Esophagus muscularis mucosa (tissue), 4 donors: Measurements from ENCODE around the gene SLC24A3. TPM values are rescaled to one million over a fixed set of nuclear protein-coding genes. Genes with fewer than 3 reads are reported as not detected.

Source experiments
- DNase-seq: peaks from one replicate; pipeline ENCODE4 v3.0.0-alpha.2; 2017; ENCODE audit errors: extremely low spot score
- H3K27ac ChIP-seq, 4 donors: fragments of 200-600 bp; sonication (generic); replicated peaks in 1 of 4; 1 replicate in 3 of 4; 2 replicates in 1 of 4; pipeline ENCODE4 v1.5.1; 2016 to 2019; ENCODE audit warnings: mild to moderate bottlenecking in 1 of 4
- H3K27me3 ChIP-seq, 4 donors: fragments of 200-600 bp; sonication (generic); one replicate each; pipeline versions ENCODE4 v1.5.1 to v1.6.0; 2016 to 2019
- H3K36me3 ChIP-seq, 4 donors: fragments of 200-600 bp; sonication (generic); one replicate each; pipeline ENCODE4 v1.5.1; 2016 to 2019
- H3K4me1 ChIP-seq, 4 donors: fragments of 200-600 bp; sonication (generic); one replicate each; pipeline ENCODE4 v1.5.1; 2016 to 2019
- H3K4me3 ChIP-seq, 4 donors: fragments of 200-600 bp; sonication (generic); 1 replicate in 2 of 4; 2 replicates in 2 of 4; pipeline ENCODE4 v1.5.1; 2016 to 2019; ENCODE audit warnings: mild to moderate bottlenecking in 4 of 4, moderate library complexity in 1 of 4
- H3K9me3 ChIP-seq, 4 donors: fragments of 200-600 bp; sonication (generic); 1 replicate in 3 of 4; 2 replicates in 1 of 4; pipeline ENCODE4 v1.5.1; 2016 to 2019
- EP300 ChIP-seq: sonication (generic); formaldehyde crosslinking; IDR thresholded peaks from one replicate; pipeline ENCODE4 v1.6.1; 2017; ENCODE audit warnings: antibody characterized with exemption
- POLR2A ChIP-seq: fragments of 450-650 bp; IDR thresholded peaks from one replicate; pipeline ENCODE4 v1.6.1; 2017; ENCODE audit warnings: antibody characterized with exemption, moderate library complexity, mild to moderate bottlenecking, low read depth
- POLR2AphosphoS5 ChIP-seq, 2 donors: sonication (generic); formaldehyde crosslinking; IDR thresholded peaks; one replicate each; pipeline ENCODE4 v1.6.1; 2017; ENCODE audit warnings: antibody characterized with exemption in 2 of 2
- WGBS: methylation state at CpG from one replicate; pipeline ENCODE4 v1.1.5; 2018; 5-methylcytosine and 5-hydroxymethylcytosine counted together
- intact Hi-C: fragments of 100-400 bp; cut with DNase I; formaldehyde crosslinking; loops from one replicate; pipeline ENCODE4 v1.15.1; 2023
- total RNA-seq, 4 donors: library from RNA; depleted of rRNA; stranded (reverse); fragments of >200 nt; gene quantifications; one replicate each; pipeline versions ENCODE4 v1.1.0 to v1.2.1, GENCODE V29; 2016
- TF ChIP-seq, protein P1 (sequence below), 3 experiments: fragments of 200-600 bp in 2 of 3; fragments of 450-650 bp in 1 of 3; sonication (generic) in 2 of 3; IDR thresholded peaks; one replicate each; pipeline ENCODE4 v1.5.1; 2017 to 2019; ENCODE audit warnings: antibody characterized with exemption in 3 of 3, mild to moderate bottlenecking in 2 of 3, moderate library complexity in 1 of 3

Gene SLC24A3
- total RNA-seq, 4 donors from 2014 or later, result 4.6 to 11.5 (median 6.6) TPM

- H3K9me3 ChIP-seq, result peaks cover 0 to 6% (median under 1%) of the 10 kb centered on the region in 4 donors
- no peaks in the 10 kb centered on the region for H3K36me3 ChIP-seq
- DNase-seq, result no peak
- no peak for TF ChIP-seq EP300
- peaks cover 0 to 31% (median 15%) of the 10 kb centered on the region in 4 donors for H3K4me1 ChIP-seq
- H3K27me3 ChIP-seq, result no peaks in the 10 kb centered on the region
- no peak overlapping the region for H3K4me3 ChIP-seq
- WGBS, result 75% methylated on average over 1 of the region's 1 CpG
- H3K27ac ChIP-seq, result no peak overlapping the region
- intact Hi-C loops, result no loop called here
These were observed 236.2 kb downstream of the SLC24A3 start for GRCh38 chr20:19448632-19449031.

GRCh38 chr20:19449051-19449450, 236.6 kb downstream of the SLC24A3 start:
- peaks cover 0 to 1% (median 0%) of the 10 kb centered on the region in 4 donors for H3K9me3 ChIP-seq
- WGBS, result 41% methylated on average over 3 of the region's 8 CpGs
- H3K36me3 ChIP-seq, result no peaks in the 10 kb centered on the region
- no peak for TF ChIP-seq EP300
- no peak for TF ChIP-seq POLR2A
- no peak for TF ChIP-seq POLR2AphosphoS5 (IDR thresholded peaks at IDR 0.05)
- TF ChIP-seq, protein P1, sequence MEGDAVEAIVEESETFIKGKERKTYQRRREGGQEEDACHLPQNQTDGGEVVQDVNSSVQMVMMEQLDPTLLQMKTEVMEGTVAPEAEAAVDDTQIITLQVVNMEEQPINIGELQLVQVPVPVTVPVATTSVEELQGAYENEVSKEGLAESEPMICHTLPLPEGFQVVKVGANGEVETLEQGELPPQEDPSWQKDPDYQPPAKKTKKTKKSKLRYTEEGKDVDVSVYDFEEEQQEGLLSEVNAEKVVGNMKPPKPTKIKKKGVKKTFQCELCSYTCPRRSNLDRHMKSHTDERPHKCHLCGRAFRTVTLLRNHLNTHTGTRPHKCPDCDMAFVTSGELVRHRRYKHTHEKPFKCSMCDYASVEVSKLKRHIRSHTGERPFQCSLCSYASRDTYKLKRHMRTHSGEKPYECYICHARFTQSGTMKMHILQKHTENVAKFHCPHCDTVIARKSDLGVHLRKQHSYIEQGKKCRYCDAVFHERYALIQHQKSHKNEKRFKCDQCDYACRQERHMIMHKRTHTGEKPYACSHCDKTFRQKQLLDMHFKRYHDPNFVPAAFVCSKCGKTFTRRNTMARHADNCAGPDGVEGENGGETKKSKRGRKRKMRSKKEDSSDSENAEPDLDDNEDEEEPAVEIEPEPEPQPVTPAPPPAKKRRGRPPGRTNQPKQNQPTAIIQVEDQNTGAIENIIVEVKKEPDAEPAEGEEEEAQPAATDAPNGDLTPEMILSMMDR (IDR thresholded peaks at IDR 0.05), result no peak
- no peak overlapping the region for H3K4me3 ChIP-seq
- intact Hi-C loops, result no loop called here
- peaks cover 0 to 31% (median 15%) of the 10 kb centered on the region in 4 donors for H3K4me1 ChIP-seq
- H3K27ac ChIP-seq, result no peak overlapping the region
- DNase-seq, result no peak
- H3K27me3 ChIP-seq, result no peaks in the 10 kb centered on the region

DNA sequence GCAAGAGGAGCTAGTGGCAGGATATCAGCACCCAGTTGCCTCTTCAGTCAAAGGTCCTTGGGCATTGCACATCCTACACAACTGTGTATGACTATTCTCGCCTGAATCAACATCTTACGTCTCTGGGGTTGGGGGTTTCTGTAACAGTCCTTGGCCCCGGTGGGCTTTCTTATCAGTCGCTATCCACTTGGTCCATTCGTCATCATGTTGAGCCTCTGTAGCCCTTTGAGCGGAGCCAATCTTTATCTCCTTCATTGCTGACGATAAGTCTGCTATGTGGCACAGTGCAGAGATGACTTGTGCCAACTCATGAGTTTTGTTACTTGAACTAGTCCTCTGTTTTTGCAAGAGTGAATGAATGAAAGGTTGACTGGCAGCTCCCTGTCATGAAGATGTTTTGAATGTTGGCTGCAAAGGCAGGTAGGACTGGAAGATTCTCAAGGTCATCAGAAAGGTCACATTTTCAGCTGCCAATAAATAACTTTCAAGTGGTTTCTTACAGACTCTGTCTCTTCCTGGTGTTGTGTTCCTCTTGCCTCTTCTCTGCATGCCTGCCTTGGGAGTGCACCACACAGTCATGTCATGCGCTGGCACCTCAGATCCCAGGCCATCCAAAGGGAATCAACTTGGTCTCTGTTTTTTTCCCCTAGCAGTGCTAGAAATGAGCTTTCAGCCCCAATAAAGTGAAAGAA, 238.9 kb downstream of the SLC24A3 start:
- no peak for TF ChIP-seq EP300
- no peak for TF ChIP-seq POLR2A
- TF ChIP-seq, protein P1 (IDR thresholded peaks at IDR 0.05), result no peak
- no peak for TF ChIP-seq POLR2AphosphoS5 (IDR thresholded peaks at IDR 0.05)
- no peak for DNase-seq
- no peak overlapping the region for H3K4me3 ChIP-seq
- 78% methylated on average over 8 of the region's 8 CpGs for WGBS
- intact Hi-C loops, result no loop called here
- no peaks in the 10 kb centered on the region for H3K27me3 ChIP-seq
- H3K27ac ChIP-seq, result no peak overlapping the region
- no peaks in the 10 kb centered on the region for H3K36me3 ChIP-seq
- H3K9me3 ChIP-seq, result no peaks in the 10 kb centered on the region
- H3K4me1 ChIP-seq, result peaks cover 0 to 31% (median 17%) of the 10 kb centered on the region in 4 donors

GRCh38 chr20:19451923-19452295, 239.5 kb downstream of the SLC24A3 start:
- Histone ChIP-seq H3K36me3 (no peaks in the 10 kb centered on the region), H3K4me1 (peaks cover 5 to 36% (median 20%) of the 10 kb centered on the region in 4 donors), H3K9me3 (no peaks in the 10 kb centered on the region), H3K27me3 (no peaks in the 10 kb centered on the region), H3K27ac (no peak overlapping the region), H3K4me3 (no peak overlapping the region)
- no peak for TF ChIP-seq EP300
- no peak for TF ChIP-seq POLR2A
- no peak for TF ChIP-seq POLR2AphosphoS5 (IDR thresholded peaks at IDR 0.05)
- TF ChIP-seq, protein P1 (IDR thresholded peaks at IDR 0.05), result no peak
- intact Hi-C loops, result no loop called here
- no peak for DNase-seq
- WGBS, result 47% methylated on average over 9 of the region's 9 CpGs

GRCh38 chr20:19453410-19453809, 241.0 kb downstream of the SLC24A3 start:
- Histone ChIP-seq H3K9me3 (no peaks in the 10 kb centered on the region), H3K36me3 (no peaks in the 10 kb centered on the region), H3K27ac (no peak overlapping the region), H3K4me1 (peaks cover 5 to 43% (median 27%) of the 10 kb centered on the region in 4 donors), H3K4me3 (no peak overlapping the region), H3K27me3 (no peaks in the 10 kb centered on the region)
- TF ChIP-seq POLR2AphosphoS5 (IDR thresholded peaks at IDR 0.05) (no peak), EP300 (no peak), POLR2A (no peak)
- TF ChIP-seq, protein P1 (IDR thresholded peaks at IDR 0.05), result no peak
- 94% methylated on average over 3 of the region's 3 CpGs for WGBS
- no peak for DNase-seq
- intact Hi-C loops, result no loop called here
